ENCODE measurements around the gene F10.
"Not testable (repeated sequence)": the region's sequence is repeated elsewhere in the genome, so short reads cannot be mapped to it uniquely, and the experiment has no call there.

- TF ChIP-seq CTCF, POLR2A, POLR2AphosphoS5 (IDR thresholded peaks at IDR 0.05): not testable (repeated sequence)
Observed at GRCh38 chr13:113102302-113102701, 20.3 kb upstream of the F10 start.

All from prostate gland (tissue), 2 donors.